Lower lobe of right lung (tissue), 2 donors: ENCODE results near the gene ROCK1. TPM values are rescaled to one million over a fixed set of nuclear protein-coding genes. Genes with fewer than 3 reads are reported as not detected.
"Not testable (repeated sequence)": the region's sequence is repeated elsewhere in the genome, so short reads cannot be mapped to it uniquely, and the experiment has no call there.

ENCODE experiments used
- ATAC-seq, 2 donors: fragments of 200-7000 bp; cut with Tn5 transposase; one replicate each; pipeline ENCODE4 v1.9.1; 2020 to 2022; ENCODE audit warnings: mild to moderate bottlenecking in 2 of 2, moderate library complexity in 2 of 2
- DNase-seq: peaks from one replicate; pipeline ENCODE4 v3.0.0-alpha.2; 2020
- H3K27ac ChIP-seq: fragments of 200-600 bp; one replicate; pipeline ENCODE4 v1.8.0; 2022
- H3K27me3 ChIP-seq: fragments of 200-600 bp; one replicate; pipeline ENCODE4 v1.8.0; 2022; ENCODE audit warnings: low read depth
- H3K36me3 ChIP-seq: fragments of 200-600 bp; one replicate; pipeline ENCODE4 v1.8.0; 2022; ENCODE audit warnings: mild to moderate bottlenecking
- H3K4me1 ChIP-seq: fragments of 200-600 bp; one replicate; pipeline ENCODE4 v1.8.0; 2022
- H3K4me3 ChIP-seq: fragments of 200-600 bp; one replicate; pipeline ENCODE4 v1.8.0; 2022; ENCODE audit warnings: mild to moderate bottlenecking
- H3K9me3 ChIP-seq: fragments of 200-600 bp; one replicate; pipeline ENCODE4 v1.8.0; 2022
- CTCF ChIP-seq: fragments of 200-600 bp; IDR thresholded peaks from one replicate; pipeline ENCODE4 v1.8.0; 2022; ENCODE audit warnings: antibody characterized with exemption, mild to moderate bottlenecking
- intact Hi-C: fragments of 100-400 bp; cut with DNase I; formaldehyde crosslinking; loops from one replicate; pipeline ENCODE4 v1.11.0; 2022
- total RNA-seq: library from RNA; stranded (reverse); fragmentation: NEBNext Ultra II Directional; extraction: Animal tissue kit (Norgen Biotek cat#: 25700); gene quantifications from one replicate; pipeline ENCODE4 v1.2.1, GENCODE V29; 2021
- donor health status: DM: no; HTN: yes; CAD: no; lungs with severe emphysema.

Gene ROCK1
- total RNA-seq, 1 donor from 2014 or later = 67.0 TPM

- H3K36me3 ChIP-seq = peaks cover 12% of the 10 kb centered on the region
- DNase-seq (no peak), ATAC-seq (no peak)
- H3K27ac ChIP-seq = no peak overlapping the region
- H3K27me3 ChIP-seq = no peaks in the 10 kb centered on the region
- no peak overlapping the region for H3K4me3 ChIP-seq
- H3K4me1 ChIP-seq = peaks cover 29% of the 10 kb centered on the region
- no peaks in the 10 kb centered on the region for H3K9me3 ChIP-seq
- TF ChIP-seq CTCF = no peak
- intact Hi-C loops = no loop called here
Observed at GRCh38 chr18:21051620-21052019, 60.0 kb downstream of the ROCK1 start.

GRCh38 chr18:21049306-21049705 is 62.3 kb downstream of the ROCK1 start:
- DNase-seq = no peak
- intact Hi-C loops = no loop called here
- ATAC-seq = no peak
- Histone ChIP-seq H3K9me3 (no peaks in the 10 kb centered on the region), H3K27ac (no peak overlapping the region), H3K4me3 (no peak overlapping the region), H3K4me1 (peaks cover 29% of the 10 kb centered on the region), H3K36me3 (peaks cover 21% of the 10 kb centered on the region), H3K27me3 (no peaks in the 10 kb centered on the region)
- TF ChIP-seq CTCF = no peak

GRCh38 chr18:21047126-21047525 is 64.5 kb downstream of the ROCK1 start:
- ATAC-seq (no peak), DNase-seq (no peak)
- intact Hi-C loops = no loop called here
- TF ChIP-seq CTCF = no peak
- Histone ChIP-seq H3K27ac (no peak overlapping the region), H3K36me3 (peaks cover 29% of the 10 kb centered on the region), H3K27me3 (no peaks in the 10 kb centered on the region), H3K4me3 (no peak overlapping the region), H3K9me3 (no peaks in the 10 kb centered on the region), H3K4me1 (peaks cover 18% of the 10 kb centered on the region)

GRCh38 chr18:21040466-21040865 is 71.1 kb downstream of the ROCK1 start:
- Histone ChIP-seq H3K27ac (no peak overlapping the region), H3K9me3 (no peaks in the 10 kb centered on the region), H3K4me1 (no peaks in the 10 kb centered on the region), H3K27me3 (no peaks in the 10 kb centered on the region), H3K36me3 (peaks cover 47% of the 10 kb centered on the region), H3K4me3 (no peak overlapping the region)
- intact Hi-C loops = no loop called here
- ATAC-seq = no peak
- TF ChIP-seq CTCF = no peak
- no peak for DNase-seq

GRCh38 chr18:21038201-21038600 is 73.4 kb downstream of the ROCK1 start:
- Histone ChIP-seq H3K27ac (no peak overlapping the region), H3K36me3 (peaks cover 31% of the 10 kb centered on the region), H3K4me1 (no peaks in the 10 kb centered on the region), H3K4me3 (no peak overlapping the region), H3K27me3 (no peaks in the 10 kb centered on the region), H3K9me3 (no peaks in the 10 kb centered on the region)
- no peak for DNase-seq
- TF ChIP-seq CTCF = no peak
- no peak for ATAC-seq
- intact Hi-C loops = no loop called here

GRCh38 chr18:21031845-21032244 is 79.8 kb downstream of the ROCK1 start:
- intact Hi-C loops = no loop called here
- Histone ChIP-seq H3K36me3 (peaks cover 15% of the 10 kb centered on the region), H3K27ac (no peak overlapping the region), H3K27me3 (no peaks in the 10 kb centered on the region), H3K4me3 (no peak overlapping the region), H3K4me1 (no peaks in the 10 kb centered on the region), H3K9me3 (peaks cover 7% of the 10 kb centered on the region)
- DNase-seq (no peak), ATAC-seq (no peak)
- no peak for TF ChIP-seq CTCF

GRCh38 chr18:21018257-21018656 is 93.4 kb downstream of the ROCK1 start:
- H3K4me3 ChIP-seq, H3K27me3 ChIP-seq, H3K9me3 ChIP-seq, H3K27ac ChIP-seq, H3K4me1 ChIP-seq, ATAC-seq, DNase-seq, intact Hi-C loops: not testable (repeated sequence)
- H3K36me3 ChIP-seq = peaks cover 74% of the 10 kb centered on the region
